Thyroid gland (tissue), 4 donors: ENCODE results near the gene CCDC88A.

Experiments used
- POLR2A ChIP-seq, 2 donors: fragments of 450-650 bp; IDR thresholded peaks; one replicate each; pipeline ENCODE4 v1.6.1; 2017; ENCODE audit warnings: antibody characterized with exemption in 2 of 2, mild to moderate bottlenecking in 2 of 2, moderate library complexity in 1 of 2
- TF ChIP-seq, protein P1 (sequence below), 6 experiments: fragments of 200-600 bp in 3 of 6; fragments of 450-650 bp in 3 of 6; sonication (generic) in 3 of 6; IDR thresholded peaks; one replicate each; pipeline ENCODE4 v1.5.1; 2016 to 2019; ENCODE audit warnings: antibody characterized with exemption in 6 of 6, mild to moderate bottlenecking in 2 of 6, inconsistent platforms in 1 of 6, moderate library complexity in 1 of 6

DNA sequence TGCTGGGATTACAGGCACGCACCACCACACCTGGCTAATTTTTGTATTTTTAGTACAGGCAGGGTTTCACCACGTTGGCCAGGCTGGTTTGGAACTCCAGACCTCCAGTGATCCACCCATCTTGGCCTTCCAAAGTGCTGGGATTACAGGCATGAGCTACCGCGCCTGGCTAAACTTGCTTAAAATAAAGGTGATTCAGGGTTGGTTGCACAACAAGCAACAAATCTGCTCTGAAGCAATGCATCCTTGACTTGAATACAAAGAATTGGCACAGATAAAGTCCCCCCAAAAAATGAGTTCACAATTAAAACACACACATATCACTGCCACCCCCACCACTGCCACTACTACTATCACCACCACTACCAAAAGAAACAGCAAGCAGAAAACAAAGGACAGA, 34.9 kb downstream of the CCDC88A start:
- TF ChIP-seq, protein P1, sequence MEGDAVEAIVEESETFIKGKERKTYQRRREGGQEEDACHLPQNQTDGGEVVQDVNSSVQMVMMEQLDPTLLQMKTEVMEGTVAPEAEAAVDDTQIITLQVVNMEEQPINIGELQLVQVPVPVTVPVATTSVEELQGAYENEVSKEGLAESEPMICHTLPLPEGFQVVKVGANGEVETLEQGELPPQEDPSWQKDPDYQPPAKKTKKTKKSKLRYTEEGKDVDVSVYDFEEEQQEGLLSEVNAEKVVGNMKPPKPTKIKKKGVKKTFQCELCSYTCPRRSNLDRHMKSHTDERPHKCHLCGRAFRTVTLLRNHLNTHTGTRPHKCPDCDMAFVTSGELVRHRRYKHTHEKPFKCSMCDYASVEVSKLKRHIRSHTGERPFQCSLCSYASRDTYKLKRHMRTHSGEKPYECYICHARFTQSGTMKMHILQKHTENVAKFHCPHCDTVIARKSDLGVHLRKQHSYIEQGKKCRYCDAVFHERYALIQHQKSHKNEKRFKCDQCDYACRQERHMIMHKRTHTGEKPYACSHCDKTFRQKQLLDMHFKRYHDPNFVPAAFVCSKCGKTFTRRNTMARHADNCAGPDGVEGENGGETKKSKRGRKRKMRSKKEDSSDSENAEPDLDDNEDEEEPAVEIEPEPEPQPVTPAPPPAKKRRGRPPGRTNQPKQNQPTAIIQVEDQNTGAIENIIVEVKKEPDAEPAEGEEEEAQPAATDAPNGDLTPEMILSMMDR (IDR thresholded peaks at IDR 0.05), result no peak
- TF ChIP-seq POLR2A (IDR thresholded peaks at IDR 0.05), result no peak
